Hematopoietic multipotent progenitor cell (in vitro differentiated cells): ENCODE results near the gene EOLA1. TPM values are rescaled to one million over a fixed set of nuclear protein-coding genes. Genes with fewer than 3 reads are reported as not detected.
"Not testable (repeated sequence)": the region's sequence is repeated elsewhere in the genome, so short reads cannot be mapped to it uniquely, and the experiment has no call there.

ENCODE experiments used
- DNase-seq, 3 donors: peaks; one replicate each; pipeline ENCODE4 v3.0.0-alpha.2; 2011 to 2015; ENCODE audit warnings: low read depth in 2 of 3, low spot score in 2 of 3
- total RNA-seq: library from RNA; depleted of rRNA; stranded (reverse); fragments of >200 nt; gene quantifications from one replicate; pipeline ENCODE4 v1.2.3, GENCODE V29; 2012

Gene EOLA1
- total RNA-seq, 1 donor, result 23.2 TPM

DNA sequence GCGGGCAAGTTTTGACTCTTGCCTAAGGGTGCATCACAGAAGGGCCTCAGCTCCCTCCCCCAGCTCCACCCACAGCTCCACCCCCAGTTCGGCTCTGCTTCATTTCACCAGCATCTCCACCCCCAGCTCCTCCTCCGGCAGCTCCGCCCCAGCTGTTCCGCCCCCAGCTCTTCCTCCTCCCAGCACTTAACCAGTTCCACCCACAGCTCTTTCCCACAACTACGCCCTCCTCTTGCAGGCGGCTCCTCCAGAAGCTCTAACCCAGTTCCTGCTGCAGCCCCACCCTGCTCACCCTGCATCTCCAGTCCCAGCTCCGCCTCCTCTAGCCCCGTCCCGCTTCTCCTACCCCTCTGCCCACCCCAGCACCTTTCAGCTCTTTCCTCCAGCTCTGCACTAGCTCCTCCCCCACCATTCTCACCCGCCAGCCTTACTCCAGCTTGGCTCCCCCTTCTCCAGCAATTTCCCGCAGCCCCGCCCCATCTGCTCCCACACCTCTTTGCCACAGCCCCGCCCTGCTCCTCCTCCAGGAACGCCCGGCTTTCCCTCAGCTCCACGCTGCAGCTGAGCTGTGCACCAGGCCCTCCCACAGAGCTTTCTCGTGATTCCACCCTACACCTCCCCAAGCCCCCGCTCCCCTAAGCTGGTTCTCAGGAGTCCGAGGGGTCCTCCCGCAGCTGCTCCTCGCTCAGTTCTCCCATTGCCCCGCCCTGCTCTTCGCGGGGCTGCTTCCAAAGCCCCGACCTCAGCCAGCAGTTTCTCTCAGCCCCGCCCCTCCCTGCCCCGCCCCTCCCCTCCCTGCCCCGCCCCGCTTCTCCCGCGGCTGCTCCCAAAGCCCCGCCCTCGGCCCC lies 1.3 kb upstream of the EOLA1 start:
- DNase-seq, result peak; percentile 54 to 93 (median 88)

DNA sequence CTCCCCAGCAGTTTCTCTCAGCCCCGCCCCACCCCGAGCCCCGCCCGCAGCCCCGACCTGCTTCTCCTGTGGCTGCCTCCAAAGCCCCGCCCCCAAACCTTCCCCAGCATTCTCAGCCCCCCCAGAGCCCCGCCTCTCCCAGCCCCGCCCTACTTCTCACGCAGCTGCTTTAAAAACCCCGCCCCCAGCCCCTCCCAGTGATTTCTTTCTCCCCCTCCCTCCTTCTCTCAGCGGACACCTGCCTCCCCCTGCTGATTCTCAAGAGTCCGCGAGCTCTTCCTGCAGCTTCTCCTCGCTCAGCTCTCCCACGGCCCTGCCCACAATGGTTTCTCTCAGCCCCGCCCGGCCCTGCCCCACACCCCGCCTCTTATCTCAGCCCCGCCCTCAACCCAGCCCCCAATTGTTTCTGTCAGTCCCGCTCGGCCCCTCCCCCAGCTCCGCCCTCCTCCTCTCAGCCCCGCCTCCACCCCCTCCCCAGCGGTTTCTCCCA lies 636 bp upstream of the EOLA1 start:
- peak; percentile 68 to 93 (median 86) for DNase-seq

GRCh38 chrX:149541521-149542047 lies 772 bp downstream of the EOLA1 start:
- peak in 1 of 3 donors; percentile 5 for DNase-seq

- DNase-seq, result not testable (repeated sequence)
Measured at GRCh38 chrX:149545545-149546543, 5.0 kb downstream of the EOLA1 start.

- DNase-seq, result not testable (repeated sequence)
Measured at GRCh38 chrX:149546962-149547361, 6.2 kb downstream of the EOLA1 start.

DNA sequence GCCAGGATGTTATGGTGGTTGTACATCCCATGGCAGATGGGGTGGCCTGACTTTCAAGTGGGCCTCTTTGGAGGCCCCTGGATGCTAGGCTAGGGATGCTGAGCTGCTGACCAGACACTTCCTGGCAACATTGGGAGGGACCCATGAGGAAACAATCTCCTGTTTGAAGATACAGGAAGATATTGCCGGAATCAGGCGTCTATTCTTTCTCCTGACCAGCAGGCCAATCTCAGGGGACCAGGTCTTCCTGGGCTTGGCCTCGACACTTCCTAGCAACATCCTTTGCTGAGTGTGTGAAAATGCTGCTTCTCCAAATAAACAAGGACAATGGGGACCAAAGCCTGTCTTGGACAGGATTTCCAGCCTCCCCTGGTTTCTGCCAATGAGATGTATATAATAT lies 7.0 kb downstream of the EOLA1 start:
- not testable (repeated sequence) for DNase-seq

- not testable (repeated sequence) for DNase-seq
Measured at GRCh38 chrX:149549701-149550100, 8.9 kb downstream of the EOLA1 start, which contains the start of gene HSFX3. Gene HSFX3 (minus strand): TSS chrX:149549924. CDS start chrX:149549852, 72 bp downstream.

- not testable (repeated sequence) for DNase-seq
Measured at GRCh38 chrX:149550454-149550853, 9.6 kb downstream of the EOLA1 start.

- DNase-seq, result not testable (repeated sequence)
Measured at GRCh38 chrX:149551245-149551938, 10.6 kb downstream of the EOLA1 start.

DNA sequence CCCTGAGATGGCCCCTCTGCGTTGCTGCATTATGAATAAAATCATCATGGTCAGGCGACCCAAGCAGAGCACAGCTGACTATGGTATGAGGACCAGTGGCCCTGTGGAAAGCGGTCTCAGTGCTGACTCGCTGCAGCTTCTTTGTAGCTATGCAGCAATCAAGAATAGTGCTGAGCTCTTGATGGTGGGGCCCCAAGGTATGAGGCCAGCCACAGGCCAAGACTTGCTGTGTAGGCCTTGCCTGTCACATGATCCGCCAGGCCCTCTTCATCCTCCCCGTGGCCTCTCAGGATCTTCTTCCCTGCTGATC lies 11.1 kb downstream of the EOLA1 start:
- not testable (repeated sequence) for DNase-seq

DNA sequence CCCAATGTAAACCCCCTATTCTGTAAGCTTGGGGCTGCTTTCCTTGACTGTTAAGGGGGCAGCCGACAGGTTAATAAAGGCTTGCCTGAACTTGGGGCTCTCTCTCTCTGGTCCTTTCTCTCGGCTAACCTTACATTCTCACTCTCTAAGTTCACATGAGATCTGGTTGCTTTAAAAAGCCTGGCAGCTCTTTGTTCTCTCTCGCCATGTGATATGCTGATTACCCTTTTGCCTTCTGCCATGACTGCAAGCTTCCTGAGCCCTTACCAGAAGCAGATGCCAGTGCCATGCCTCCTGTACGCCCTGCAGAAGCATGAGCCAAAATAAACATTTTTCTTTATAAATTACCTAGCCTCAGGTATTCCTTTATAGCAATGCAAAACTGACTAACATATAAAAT lies 14.4 kb downstream of the EOLA1 start:
- DNase-seq, result not testable (repeated sequence)

DNA sequence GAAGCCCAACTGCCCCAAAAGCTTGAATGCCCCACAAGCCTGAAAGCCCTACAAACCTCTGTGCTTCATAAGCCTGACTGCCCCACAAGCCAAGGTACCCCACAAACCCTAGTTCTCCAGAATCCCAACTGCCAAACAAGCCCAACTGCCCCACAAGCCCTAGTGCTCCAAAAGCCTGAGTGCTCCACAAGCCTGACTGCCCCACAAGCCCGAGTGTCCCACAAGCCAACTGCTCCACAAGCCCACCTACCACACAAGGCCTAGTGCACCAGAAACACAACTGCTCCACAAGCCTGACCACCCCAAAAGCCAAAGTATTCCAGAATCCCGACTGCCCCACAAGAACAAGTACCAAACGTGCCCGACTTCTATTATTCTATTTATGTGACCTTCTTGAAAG lies 22.5 kb downstream of the EOLA1 start:
- no peak for DNase-seq

- DNase-seq, result no peak
Measured at GRCh38 chrX:149567621-149568417, 27.0 kb downstream of the EOLA1 start.

GRCh38 chrX:149568701-149569296 lies 28.0 kb downstream of the EOLA1 start:
- no peak for DNase-seq

DNA sequence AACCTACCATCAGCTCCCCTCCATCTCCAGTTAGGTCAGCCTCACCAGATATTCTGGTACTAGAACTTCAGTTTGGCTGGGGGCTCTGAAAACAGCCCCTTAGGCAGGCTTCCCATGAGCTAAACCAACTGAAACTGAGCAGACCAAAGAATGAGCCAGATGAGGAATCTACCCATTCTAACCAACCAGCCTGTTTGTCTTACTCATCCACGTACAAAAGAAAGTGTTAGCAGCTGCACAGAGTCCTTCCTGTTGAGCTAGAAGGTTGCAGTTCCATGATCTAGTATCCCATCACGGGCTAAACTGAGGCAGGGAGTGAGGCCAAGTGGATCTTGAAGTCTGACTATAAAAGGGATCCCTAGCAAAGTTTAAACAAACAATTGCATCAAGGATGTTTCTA lies 29.0 kb downstream of the EOLA1 start:
- DNase-seq, result no peak

DNA sequence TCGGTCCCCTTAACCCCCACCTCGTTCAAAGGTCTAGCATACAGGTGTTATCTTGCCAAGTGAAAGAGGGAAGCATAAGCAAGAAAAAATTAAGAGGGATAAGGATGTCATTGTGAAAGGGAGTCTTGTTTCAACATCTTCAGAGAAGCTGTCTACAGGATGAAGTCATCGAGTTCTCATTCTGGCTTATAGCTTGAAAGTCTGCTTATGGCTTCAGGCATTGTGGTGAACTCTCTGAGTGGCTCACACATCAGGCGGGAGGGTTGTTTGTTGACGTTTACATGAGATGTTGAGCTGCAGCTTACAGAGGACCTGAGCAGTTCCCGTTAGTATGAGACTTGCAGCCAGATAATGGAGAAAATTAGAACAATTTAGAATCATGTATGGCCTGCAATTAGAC lies 29.9 kb downstream of the EOLA1 start:
- no peak for DNase-seq

DNA sequence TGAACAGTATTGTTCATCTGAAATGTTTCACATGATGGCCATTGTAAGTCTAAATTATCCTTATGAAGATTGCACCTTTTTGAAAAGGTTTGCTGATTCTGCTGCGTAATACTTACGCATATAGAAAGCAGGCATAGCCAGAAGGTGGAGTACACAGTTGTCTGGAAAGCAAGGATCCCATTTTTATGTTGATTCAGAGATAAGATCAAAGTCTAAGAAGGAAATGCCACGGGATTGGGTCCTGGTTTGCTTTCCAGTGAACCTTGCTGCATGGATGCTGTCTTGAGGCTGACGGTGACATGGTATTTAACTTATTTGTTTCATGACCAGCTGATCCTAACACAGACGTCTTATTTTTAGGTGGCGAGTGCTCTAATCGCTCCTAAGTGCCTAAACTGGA lies 31.0 kb downstream of the EOLA1 start:
- no peak for DNase-seq

DNA sequence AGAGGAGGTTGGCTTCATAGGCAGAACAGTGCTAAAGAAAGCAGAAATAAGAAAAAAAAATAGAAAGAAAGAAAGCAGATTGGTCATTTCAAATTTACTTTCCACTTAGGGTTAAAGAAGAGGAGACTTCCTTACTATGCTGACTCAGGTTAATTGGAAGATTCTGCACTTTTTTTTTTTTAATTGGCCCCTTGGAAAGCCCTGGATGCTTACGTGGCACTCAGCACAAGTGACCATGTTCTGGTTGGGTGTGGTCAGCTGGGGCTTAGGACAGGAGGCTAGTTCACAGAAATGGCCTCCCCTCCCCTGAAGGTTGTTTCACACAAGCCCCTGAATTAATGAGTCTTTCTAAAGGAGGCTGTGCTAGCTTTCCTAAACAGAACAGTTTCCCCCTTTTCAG lies 31.9 kb downstream of the EOLA1 start:
- peak in 1 of 3 donors; percentile 0 for DNase-seq

DNA sequence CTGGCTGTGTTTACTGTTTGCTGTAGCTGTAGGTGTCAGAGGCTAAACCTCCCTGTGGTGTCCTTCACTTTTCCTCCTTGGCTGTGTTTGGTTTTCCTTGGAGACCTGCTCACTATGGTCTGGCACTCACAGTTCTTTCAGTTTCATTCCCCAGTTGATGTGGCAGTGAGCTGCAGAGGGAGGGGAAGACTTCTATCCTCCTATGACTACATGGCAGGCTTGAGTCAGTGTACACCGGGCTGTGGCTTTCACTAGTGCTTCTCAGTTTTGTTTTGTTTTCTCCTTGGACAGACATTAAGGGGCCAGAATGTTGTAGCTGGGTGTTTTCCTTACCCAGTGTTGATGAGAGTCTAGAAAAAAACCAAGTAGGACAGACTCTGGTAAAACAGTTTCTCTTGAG lies 32.6 kb downstream of the EOLA1 start:
- not testable (repeated sequence) for DNase-seq
